GM18868 (cell line): ENCODE measurements around the gene FREM2.

Experiments
- ATAC-seq: cut with Tn5 transposase; IDR thresholded peaks from one replicate; pipeline ENCODE4 v1.9.1; 2021; ENCODE audit warnings: mild to moderate bottlenecking, moderate library complexity; ENCODE audit not compliant: unreplicated experiment

The FREM2 gene

GRCh38 chr13:38883783-38884182 is 196.9 kb downstream of the FREM2 start:
- no peak for ATAC-seq

GRCh38 chr13:38888309-38888708 is 201.4 kb downstream of the FREM2 start:
- ATAC-seq = no peak

GRCh38 chr13:38895075-38895474 is 208.2 kb downstream of the FREM2 start:
- no peak for ATAC-seq

- no peak for ATAC-seq
Observed at GRCh38 chr13:38897521-38897920, 210.6 kb downstream of the FREM2 start.

- peak; percentile 34 for ATAC-seq
Observed at GRCh38 chr13:38898481-38898880, 211.6 kb downstream of the FREM2 start.

- ATAC-seq = no peak
Observed at GRCh38 chr13:38899571-38899970, 212.7 kb downstream of the FREM2 start.

- peak; percentile 37 for ATAC-seq
Observed at GRCh38 chr13:38900188-38900587, 213.3 kb downstream of the FREM2 start.

GRCh38 chr13:38902551-38902950 is 215.7 kb downstream of the FREM2 start:
- no peak for ATAC-seq

- no peak for ATAC-seq
Observed at GRCh38 chr13:38905081-38905480, 218.2 kb downstream of the FREM2 start.

- no peak for ATAC-seq
Observed at GRCh38 chr13:38905861-38906260, 219.0 kb downstream of the FREM2 start.

- ATAC-seq = no peak
Observed at GRCh38 chr13:38908574-38908973, 221.7 kb downstream of the FREM2 start.

GRCh38 chr13:38914070-38914469 is 227.2 kb downstream of the FREM2 start:
- no peak for ATAC-seq

GRCh38 chr13:38921081-38921480 is 234.2 kb downstream of the FREM2 start:
- no peak for ATAC-seq

GRCh38 chr13:38922170-38922569 is 235.3 kb downstream of the FREM2 start:
- no peak for ATAC-seq

- ATAC-seq = no peak
Observed at GRCh38 chr13:38933786-38934185, 246.9 kb downstream of the FREM2 start.
